Nephron progenitor cell (in vitro differentiated cells): ENCODE measurements around the gene CD274.

Source experiments
- DNase-seq: peaks from one replicate; pipeline ENCODE4 v3.0.0; 2021
- H3K27ac Mint-ChIP-seq: 2 replicates; pipeline ENCODE4 v1.8.0; 2021; ENCODE audit warnings: mild to moderate bottlenecking, moderate library complexity, mixed read lengths
- H3K27me3 Mint-ChIP-seq: 2 replicates; pipeline ENCODE4 v1.8.0; 2021; ENCODE audit warnings: mild to moderate bottlenecking, low read depth, mixed read lengths; ENCODE audit not compliant: poor library complexity
- H3K36me3 Mint-ChIP-seq: 2 replicates; pipeline ENCODE4 v1.8.0; 2021; ENCODE audit warnings: low read depth, mixed read lengths
- H3K4me1 Mint-ChIP-seq: 2 replicates; pipeline ENCODE4 v1.8.0; 2021; ENCODE audit warnings: mixed read lengths
- H3K4me3 Mint-ChIP-seq: 2 replicates; pipeline ENCODE4 v1.8.0; 2021; ENCODE audit warnings: mild to moderate bottlenecking, moderate library complexity, mixed read lengths
- H3K9me3 Mint-ChIP-seq: 2 replicates; pipeline ENCODE4 v1.8.0; 2021; ENCODE audit warnings: mild to moderate bottlenecking, moderate library complexity, mixed read lengths
- CTCF ChIP-seq: fragments of 200-600 bp; sonication (generic); IDR thresholded peaks from 2 replicates; pipeline ENCODE4 v1.5.0; 2021; ENCODE audit warnings: antibody characterized with exemption

Gene CD274

GRCh38 chr9:5437254-5438216, 12.8 kb upstream of the CD274 start, which contains the start of gene PLGRKT:
PLGRKT (minus strand) TSS chr9:5437925; CDS start chr9:5431977, 5,948 bp downstream.
- peak within 1 kb of the TSS; percentile 92 for H3K27ac Mint-ChIP-seq

GRCh38 chr9:5438301-5439162, 11.8 kb upstream of the CD274 start:
- TF ChIP-seq CTCF, result no peak
- peaks cover 28% of the 10 kb centered on the region for H3K4me1 Mint-ChIP-seq
- no peak overlapping the region for H3K27ac Mint-ChIP-seq
- no peak for DNase-seq
- H3K36me3 Mint-ChIP-seq, result peaks cover 30% of the 10 kb centered on the region
- peaks cover 20% of the 10 kb centered on the region for H3K9me3 Mint-ChIP-seq
- H3K4me3 Mint-ChIP-seq, result peak overlapping the region; percentile 95
- peaks cover 6% of the 10 kb centered on the region for H3K27me3 Mint-ChIP-seq

More at GRCh38 chr9:5437254-5438216, 12.8 kb upstream of the CD274 start, which contains the start of gene PLGRKT:
- Mint-ChIP-seq H3K36me3 (peaks cover 40% of the 10 kb centered on the region), H3K27me3 (peaks cover 9% of the 10 kb centered on the region), H3K4me1 (peaks cover 28% of the 10 kb centered on the region), H3K9me3 (peaks cover 30% of the 10 kb centered on the region), H3K4me3 (peak within 1 kb of the TSS; percentile 95)
- peak; percentile 88 for DNase-seq
- TF ChIP-seq CTCF, result no peak

- DNase-seq, result no peak
- Mint-ChIP-seq H3K9me3 (peaks cover 9% of the 10 kb centered on the region), H3K4me1 (peaks cover 28% of the 10 kb centered on the region), H3K4me3 (no peak overlapping the region), H3K27me3 (peaks cover 14% of the 10 kb centered on the region), H3K36me3 (peaks cover 18% of the 10 kb centered on the region), H3K27ac (no peak overlapping the region)
- TF ChIP-seq CTCF, result no peak
These were observed 9.9 kb upstream of the CD274 start for GRCh38 chr9:5440426-5440825.

GRCh38 chr9:5441043-5441442, 9.3 kb upstream of the CD274 start:
- Mint-ChIP-seq H3K27me3 (peaks cover 14% of the 10 kb centered on the region), H3K9me3 (peaks cover 4% of the 10 kb centered on the region), H3K4me3 (no peak overlapping the region), H3K27ac (no peak overlapping the region), H3K4me1 (peaks cover 28% of the 10 kb centered on the region), H3K36me3 (peaks cover 12% of the 10 kb centered on the region)
- no peak for TF ChIP-seq CTCF
- DNase-seq, result no peak

- peaks cover 13% of the 10 kb centered on the region for H3K27me3 Mint-ChIP-seq
- TF ChIP-seq CTCF, result peak; percentile 51
- peak; percentile 23 for DNase-seq
- H3K36me3 Mint-ChIP-seq, result no peaks in the 10 kb centered on the region
- peaks cover 14% of the 10 kb centered on the region for H3K4me1 Mint-ChIP-seq
- H3K4me3 Mint-ChIP-seq, result no peak overlapping the region
- H3K9me3 Mint-ChIP-seq, result no peaks in the 10 kb centered on the region
- H3K27ac Mint-ChIP-seq, result no peak overlapping the region
These were observed 7.8 kb upstream of the CD274 start for GRCh38 chr9:5442400-5443011.
